WTC11 (cell line): Measurements from ENCODE around the gene RGL3. TPM values are rescaled to one million over a fixed set of nuclear protein-coding genes. Genes with fewer than 3 reads are reported as not detected.
"Not testable (repeated sequence)": the region's sequence is repeated elsewhere in the genome, so short reads cannot be mapped to it uniquely, and the experiment has no call there.

Source experiments
- ATAC-seq: fragments of 200-7000 bp; cut with Tn5 transposase; 2 replicates; pipeline ENCODE4 v1.10.0; 2021; ENCODE audit warnings: mild to moderate bottlenecking, moderate library complexity
- CTCF ChIA-PET: fragments of 300-600 bp; sonication (Branson Sonifier 250); formaldehyde crosslinking; loops from one replicate; lab custom pipeline; 2021; ENCODE audit warnings: antibody characterized with exemption; lab: Charles Lee
- POLR2A ChIA-PET: fragments of 350-600 bp; sonication (Branson Sonifier 250); formaldehyde crosslinking; loops from one replicate; lab custom pipeline; 2021; ENCODE audit warnings: antibody characterized with exemption; lab: Charles Lee
- DNase-seq: peaks from one replicate; pipeline ENCODE4 v3.0.0; 2021; ENCODE audit warnings: low spot score
- H3K27ac Mint-ChIP-seq: 2 replicates; pipeline ENCODE4 v1.8.0; 2021; ENCODE audit warnings: mixed read lengths
- H3K27me3 Mint-ChIP-seq: 2 replicates; pipeline ENCODE4 v1.8.0; 2021; ENCODE audit warnings: low read depth, mild to moderate bottlenecking, moderate library complexity, mixed read lengths
- H3K36me3 Mint-ChIP-seq: 2 replicates; pipeline ENCODE4 v1.8.0; 2021; ENCODE audit warnings: mixed read lengths
- H3K4me1 Mint-ChIP-seq: 2 replicates; pipeline ENCODE4 v1.8.0; 2022; ENCODE audit warnings: mixed read lengths
- H3K4me3 Mint-ChIP-seq: 2 replicates; pipeline ENCODE4 v1.8.0; 2021; ENCODE audit warnings: mild to moderate bottlenecking, moderate library complexity, mixed read lengths
- H3K9me3 Mint-ChIP-seq: 2 replicates; pipeline ENCODE4 v1.8.0; 2021; ENCODE audit warnings: mixed read lengths
- ETV6 ChIP-seq: sonication (generic); formaldehyde crosslinking; IDR thresholded peaks from 2 replicates; pipeline ENCODE4 v1.8.1; 2022; ENCODE audit warnings: mild to moderate bottlenecking, missing genetic modification reagents
- GRHL2 ChIP-seq: fragments of 250-450 bp; sonication (Bioruptor Pico); IDR thresholded peaks from 2 replicates; pipeline ENCODE4 v1.8.0; 2022; ENCODE audit warnings: mild to moderate bottlenecking, moderate library complexity; ENCODE audit not compliant: insufficient replicate concordance, severe bottlenecking
- HMGXB4 ChIP-seq: sonication (generic); formaldehyde crosslinking; IDR thresholded peaks from 2 replicates; pipeline ENCODE4 v1.8.1; 2023; ENCODE audit warnings: mild to moderate bottlenecking, moderate library complexity, missing genetic modification reagents
- IRF1 ChIP-seq: sonication (generic); formaldehyde crosslinking; IDR thresholded peaks from 2 replicates; pipeline ENCODE4 v1.8.0; 2023; ENCODE audit warnings: missing genetic modification reagents
- JAZF1 ChIP-seq: fragments of 250-450 bp; sonication (Bioruptor Pico); IDR thresholded peaks from 2 replicates; pipeline ENCODE4 v1.9.0; 2021; ENCODE audit warnings: moderate library complexity, mild to moderate bottlenecking, inconsistent platforms
- MXD4 ChIP-seq: fragments of 250-450 bp; sonication (Bioruptor Pico); IDR thresholded peaks from 2 replicates; pipeline ENCODE4 v1.8.0; 2021; ENCODE audit warnings: mild to moderate bottlenecking, moderate library complexity, borderline replicate concordance
- NFATC4 ChIP-seq: fragments of 250-450 bp; sonication (Bioruptor Pico); IDR thresholded peaks from 2 replicates; pipeline ENCODE4 v1.9.0; 2021; ENCODE audit warnings: mild to moderate bottlenecking
- NFE2L1 ChIP-seq: sonication (generic); formaldehyde crosslinking; IDR thresholded peaks from 2 replicates; pipeline ENCODE4 v1.8.1; 2023; ENCODE audit warnings: missing genetic modification reagents
- NR1H2 ChIP-seq: sonication (generic); formaldehyde crosslinking; IDR thresholded peaks from 2 replicates; pipeline ENCODE4 v1.9.0; 2021; ENCODE audit warnings: mild to moderate bottlenecking, moderate library complexity, missing genetic modification reagents
- PRRX2 ChIP-seq: fragments of 250-450 bp; sonication (Bioruptor Pico); IDR thresholded peaks from 2 replicates; pipeline ENCODE4 v1.8.0; 2021; ENCODE audit warnings: mild to moderate bottlenecking
- RORB ChIP-seq: fragments of 250-450 bp; sonication (Bioruptor Pico); IDR thresholded peaks from 2 replicates; pipeline ENCODE4 v1.9.0; 2021; ENCODE audit warnings: mild to moderate bottlenecking
- TEAD4 ChIP-seq: sonication (generic); formaldehyde crosslinking; IDR thresholded peaks from 2 replicates; pipeline ENCODE4 v1.8.0; 2022; ENCODE audit warnings: mild to moderate bottlenecking, missing genetic modification reagents
- ZBTB43 ChIP-seq: sonication (generic); formaldehyde crosslinking; IDR thresholded peaks from 2 replicates; pipeline ENCODE4 v1.8.1; 2023; ENCODE audit warnings: mild to moderate bottlenecking, missing genetic modification reagents
- ZNF121 ChIP-seq: sonication (generic); formaldehyde crosslinking; IDR thresholded peaks from 2 replicates; pipeline ENCODE4 v1.8.0; 2023; ENCODE audit warnings: missing genetic modification reagents
- ZNF263 ChIP-seq: sonication (generic); formaldehyde crosslinking; IDR thresholded peaks from 2 replicates; pipeline ENCODE4 v1.8.1; 2022; ENCODE audit warnings: low read depth, mild to moderate bottlenecking, moderate library complexity, missing genetic modification reagents
- ZNF423 ChIP-seq: fragments of 250-450 bp; sonication (Bioruptor Pico); IDR thresholded peaks from 2 replicates; pipeline ENCODE4 v2.1.2; 2022; ENCODE audit warnings: mild to moderate bottlenecking, moderate library complexity
- total RNA-seq: library from RNA; stranded (reverse); gene quantifications from 3 replicates; pipeline ENCODE4 v1.2.3, GENCODE V29; 2021
- TF ChIP-seq, protein P1 (sequence below): fragments of 250-450 bp; sonication (Bioruptor Pico); IDR thresholded peaks from 2 replicates; pipeline ENCODE4 v2.1.2; 2022; ENCODE audit warnings: mild to moderate bottlenecking, moderate library complexity
- TF ChIP-seq, protein P2 (sequence below): sonication (generic); formaldehyde crosslinking; IDR thresholded peaks from 2 replicates; pipeline ENCODE4 v1.8.1; 2022; ENCODE audit warnings: missing genetic modification reagents, borderline replicate concordance
- TF ChIP-seq, protein P3 (sequence below): fragments of 250-450 bp; sonication (Bioruptor Pico); IDR thresholded peaks from 2 replicates; pipeline ENCODE4 v1.9.0; 2021; ENCODE audit warnings: mild to moderate bottlenecking
- TF ChIP-seq, protein P4 (sequence below): fragments of 250-450 bp; sonication (Bioruptor Pico); IDR thresholded peaks from 2 replicates; pipeline ENCODE4 v1.8.0; 2021; ENCODE audit warnings: mild to moderate bottlenecking

Gene RGL3
- total RNA-seq, 1 experiment from 2014 or later, result 69.0 TPM

GRCh38 chr19:11433526-11433925 lies 14.4 kb upstream of the RGL3 start:
- TF ChIP-seq ZNF121 (CRISPR knock-in tag), result peak; percentile 68; the same call in 1 of the 2 replicates
- H3K27ac Mint-ChIP-seq, H3K9me3 Mint-ChIP-seq, H3K27me3 Mint-ChIP-seq, POLR2A ChIA-PET, H3K4me3 Mint-ChIP-seq, DNase-seq, ATAC-seq: not testable (repeated sequence)
- Mint-ChIP-seq H3K36me3 (peaks cover 28% of the 10 kb centered on the region), H3K4me1 (peaks cover 11% of the 10 kb centered on the region)
- CTCF ChIA-PET, result interaction anchor here (2.1 to 4.9 kb wide), 2 partner anchors 13 to 52 kb away, joined by 57 to 111 read pairs; partner anchors contain the start of gene RGL3

DNA sequence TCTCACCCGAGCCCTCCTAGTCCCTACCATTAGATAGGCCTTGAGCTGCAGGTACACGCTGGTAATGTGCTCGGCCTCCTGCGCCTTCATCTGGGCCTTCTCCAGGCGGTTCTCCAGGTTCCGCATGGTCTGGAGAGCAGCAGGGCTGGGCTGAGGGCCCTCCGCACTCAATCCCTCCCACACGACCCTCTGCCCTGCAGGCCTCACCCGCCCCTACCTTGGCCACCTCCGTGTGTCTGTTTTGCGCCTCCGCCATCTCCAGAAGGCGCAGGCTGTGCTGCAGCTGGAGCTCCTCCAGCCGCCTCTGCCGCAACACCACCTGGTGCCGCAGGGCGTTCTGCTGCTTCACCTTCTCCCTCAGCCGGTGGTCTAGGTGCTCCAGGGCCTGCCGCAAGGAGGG lies 7.5 kb upstream of the RGL3 start:
- Mint-ChIP-seq H3K9me3 (no peaks in the 10 kb centered on the region), H3K27me3 (peaks cover 15% of the 10 kb centered on the region), H3K4me3 (no peak overlapping the region), H3K36me3 (no peaks in the 10 kb centered on the region), H3K4me1 (peaks cover 7% of the 10 kb centered on the region), H3K27ac (no peak overlapping the region)
- TF ChIP-seq JAZF1 (CRISPR knock-in tag) (no peak), HMGXB4 (no peak), NFE2L1 (no peak), IRF1 (CRISPR knock-in tag) (no peak), PRRX2 (CRISPR knock-in tag) (no peak), ZNF263 (CRISPR knock-in tag) (no peak), TEAD4 (CRISPR knock-in tag) (no peak), ZNF423 (CRISPR knock-in tag) (no peak), NFATC4 (CRISPR knock-in tag) (no peak), RORB (no peak), GRHL2 (CRISPR knock-in tag) (no peak)
- TF ChIP-seq, protein P1, sequence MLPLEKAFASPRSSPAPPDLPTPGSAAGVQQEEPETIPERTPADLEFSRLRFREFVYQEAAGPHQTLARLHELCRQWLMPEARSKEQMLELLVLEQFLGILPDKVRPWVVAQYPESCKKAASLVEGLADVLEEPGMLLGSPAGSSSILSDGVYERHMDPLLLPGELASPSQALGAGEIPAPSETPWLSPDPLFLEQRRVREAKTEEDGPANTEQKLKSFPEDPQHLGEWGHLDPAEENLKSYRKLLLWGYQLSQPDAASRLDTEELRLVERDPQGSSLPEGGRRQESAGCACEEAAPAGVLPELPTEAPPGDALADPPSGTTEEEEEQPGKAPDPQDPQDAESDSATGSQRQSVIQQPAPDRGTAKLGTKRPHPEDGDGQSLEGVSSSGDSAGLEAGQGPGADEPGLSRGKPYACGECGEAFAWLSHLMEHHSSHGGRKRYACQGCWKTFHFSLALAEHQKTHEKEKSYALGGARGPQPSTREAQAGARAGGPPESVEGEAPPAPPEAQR (CRISPR knock-in tag), result no peak
- DNase-seq (no peak), ATAC-seq (no peak)
- ChIA-PET CTCF (interaction anchor here (0.6 to 2.9 kb wide), 3 partner anchors 8 to 46 kb away, joined by 3 to 11 read pairs (median 8); partner anchors contain the start of genes EPOR, ODAD3 and PRKCSH), POLR2A (interaction anchor here (1.0 kb wide), 1 partner anchor 9 kb away, joined by 3 read pairs; the partner anchor contains the start of genes ODAD3 and PRKCSH)

DNA sequence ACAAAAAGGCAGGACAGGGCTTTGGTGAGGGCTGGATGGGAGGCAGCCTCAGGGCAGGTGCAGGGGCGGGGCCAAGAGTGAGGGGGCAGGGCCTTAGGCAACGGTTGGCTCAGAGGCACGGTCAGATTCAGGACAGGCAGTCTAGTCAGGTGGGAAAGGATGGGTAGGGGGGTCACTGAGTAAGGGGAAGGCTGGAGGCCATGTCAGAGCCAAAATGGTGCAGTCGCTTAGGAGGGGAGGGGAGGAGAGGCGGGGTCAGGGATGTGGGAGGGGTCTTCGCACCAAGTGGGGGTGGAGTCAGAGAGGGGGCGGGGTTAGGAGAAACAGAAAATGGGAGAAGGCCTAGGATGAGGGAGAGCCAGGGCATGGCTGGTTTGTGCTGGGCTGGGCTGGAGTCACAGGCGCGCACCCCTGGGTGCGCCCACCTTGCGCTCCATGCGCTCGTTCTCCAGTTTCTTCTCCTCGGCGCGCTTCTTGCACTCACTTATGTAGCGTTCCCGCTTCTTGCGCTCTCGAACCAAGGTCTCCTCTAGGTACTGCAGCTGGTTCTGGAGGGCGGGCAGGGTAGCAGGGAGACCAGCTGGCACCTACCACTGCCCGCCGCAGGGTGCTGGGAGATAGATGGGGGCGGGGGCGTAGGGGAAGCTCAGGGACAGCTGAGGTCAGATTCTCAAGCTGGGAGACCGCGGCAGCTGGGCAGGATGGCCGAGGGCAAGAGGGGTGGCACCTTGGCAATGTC lies 6.8 kb upstream of the RGL3 start:
- Mint-ChIP-seq H3K4me1 (peaks cover 7% of the 10 kb centered on the region), H3K9me3 (no peaks in the 10 kb centered on the region), H3K27me3 (peaks cover 15% of the 10 kb centered on the region), H3K4me3 (no peak overlapping the region), H3K27ac (no peak overlapping the region), H3K36me3 (no peaks in the 10 kb centered on the region)
- POLR2A ChIA-PET, result interaction anchor here (1.0 kb wide), 1 partner anchor 9 kb away, joined by 3 read pairs; the partner anchor contains the start of genes ODAD3 and PRKCSH
- CTCF ChIA-PET, result interaction anchor here (0.6 to 2.9 kb wide), 3 partner anchors 9 to 45 kb away, joined by 3 to 11 read pairs (median 8); partner anchors contain the start of genes EPOR, ODAD3 and PRKCSH
- peak; percentile 76 for DNase-seq
- ATAC-seq, result peak; percentile 7
- TF ChIP-seq, protein P2, sequence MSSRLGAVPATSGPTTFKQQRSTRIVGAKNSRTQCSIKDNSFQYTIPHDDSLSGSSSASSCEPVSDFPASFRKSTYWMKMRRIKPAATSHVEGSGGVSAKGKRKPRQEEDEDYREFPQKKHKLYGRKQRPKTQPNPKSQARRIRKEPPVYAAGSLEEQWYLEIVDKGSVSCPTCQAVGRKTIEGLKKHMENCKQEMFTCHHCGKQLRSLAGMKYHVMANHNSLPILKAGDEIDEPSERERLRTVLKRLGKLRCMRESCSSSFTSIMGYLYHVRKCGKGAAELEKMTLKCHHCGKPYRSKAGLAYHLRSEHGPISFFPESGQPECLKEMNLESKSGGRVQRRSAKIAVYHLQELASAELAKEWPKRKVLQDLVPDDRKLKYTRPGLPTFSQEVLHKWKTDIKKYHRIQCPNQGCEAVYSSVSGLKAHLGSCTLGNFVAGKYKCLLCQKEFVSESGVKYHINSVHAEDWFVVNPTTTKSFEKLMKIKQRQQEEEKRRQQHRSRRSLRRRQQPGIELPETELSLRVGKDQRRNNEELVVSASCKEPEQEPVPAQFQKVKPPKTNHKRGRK (CRISPR knock-in tag), result no peak
- TF ChIP-seq, protein P3, sequence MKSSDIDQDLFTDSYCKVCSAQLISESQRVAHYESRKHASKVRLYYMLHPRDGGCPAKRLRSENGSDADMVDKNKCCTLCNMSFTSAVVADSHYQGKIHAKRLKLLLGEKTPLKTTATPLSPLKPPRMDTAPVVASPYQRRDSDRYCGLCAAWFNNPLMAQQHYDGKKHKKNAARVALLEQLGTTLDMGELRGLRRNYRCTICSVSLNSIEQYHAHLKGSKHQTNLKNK (CRISPR knock-in tag), result no peak
- TF ChIP-seq ETV6 (CRISPR knock-in tag) (no peak), ZBTB43 (CRISPR knock-in tag) (no peak), NFATC4 (CRISPR knock-in tag) (no peak), MXD4 (CRISPR knock-in tag) (no peak), NR1H2 (CRISPR knock-in tag) (no peak)
- TF ChIP-seq, protein P4, sequence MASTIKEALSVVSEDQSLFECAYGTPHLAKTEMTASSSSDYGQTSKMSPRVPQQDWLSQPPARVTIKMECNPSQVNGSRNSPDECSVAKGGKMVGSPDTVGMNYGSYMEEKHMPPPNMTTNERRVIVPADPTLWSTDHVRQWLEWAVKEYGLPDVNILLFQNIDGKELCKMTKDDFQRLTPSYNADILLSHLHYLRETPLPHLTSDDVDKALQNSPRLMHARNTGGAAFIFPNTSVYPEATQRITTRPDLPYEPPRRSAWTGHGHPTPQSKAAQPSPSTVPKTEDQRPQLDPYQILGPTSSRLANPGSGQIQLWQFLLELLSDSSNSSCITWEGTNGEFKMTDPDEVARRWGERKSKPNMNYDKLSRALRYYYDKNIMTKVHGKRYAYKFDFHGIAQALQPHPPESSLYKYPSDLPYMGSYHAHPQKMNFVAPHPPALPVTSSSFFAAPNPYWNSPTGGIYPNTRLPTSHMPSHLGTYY (CRISPR knock-in tag), result no peak
